Esophagus (tissue), 2 donors: ENCODE measurements around the gene TNFRSF13B. TPM values are rescaled to one million over a fixed set of nuclear protein-coding genes. Genes with fewer than 3 reads are reported as not detected.
"Not testable (repeated sequence)": the region's sequence is repeated elsewhere in the genome, so short reads cannot be mapped to it uniquely, and the experiment has no call there.

Source experiments
- H3K27ac ChIP-seq, 2 donors: one replicate each; pipeline ENCODE4 v1.5.1; 2013; ENCODE audit warnings: low read depth in 2 of 2, mild to moderate bottlenecking in 2 of 2, inconsistent platforms in 1 of 2, low read length in 1 of 2, moderate library complexity in 1 of 2
- H3K27me3 ChIP-seq, 2 donors: one replicate each; pipeline ENCODE4 v1.6.1; 2013; ENCODE audit warnings: low read length in 2 of 2, control low read depth in 1 of 2, mild to moderate bottlenecking in 1 of 2; ENCODE audit not compliant: insufficient read depth in 2 of 2, control insufficient read depth in 1 of 2
- H3K36me3 ChIP-seq, 2 donors: one replicate each; pipeline ENCODE4 v1.6.1; 2013; ENCODE audit warnings: low read length in 1 of 2; ENCODE audit not compliant: control insufficient read depth in 2 of 2, insufficient read depth in 2 of 2
- H3K4me1 ChIP-seq, 2 donors: one replicate each; pipeline ENCODE4 v1.6.1; 2013; ENCODE audit warnings: low read length in 1 of 2; ENCODE audit not compliant: control insufficient read depth in 2 of 2, insufficient read depth in 2 of 2
- H3K4me3 ChIP-seq, 2 donors: one replicate each; pipeline ENCODE4 v1.5.1; 2013; ENCODE audit warnings: low read length in 2 of 2, mild to moderate bottlenecking in 2 of 2, low read depth in 1 of 2, moderate library complexity in 1 of 2
- H3K9me3 ChIP-seq, 2 donors: one replicate each; pipeline ENCODE4 v1.6.1; 2013; ENCODE audit warnings: mild to moderate bottlenecking in 2 of 2, low read depth in 1 of 2, low read length in 1 of 2, moderate library complexity in 1 of 2; ENCODE audit not compliant: control insufficient read depth in 2 of 2, insufficient read depth in 1 of 2
- WGBS, 2 donors: extraction: QIAGEN DNeasy Blood & Tissue Kit; methylation state at CpG; one replicate each; pipeline ENCODE4 v1.1.7; 2013; 5-methylcytosine and 5-hydroxymethylcytosine counted together
- polyA plus RNA-seq, 2 donors: library from polyadenylated mRNA; stranded (reverse); fragments of 200-250 nt; gene quantifications; one replicate each; pipeline ENCODE4 v1.2.3, GENCODE V29; 2013
- donor health status: healthy with polysubstance abuse.
- donor health status: Bipolar disorder and iron deficiency.

The TNFRSF13B gene
- polyA plus RNA-seq, 2 donors: 0.14 to 0.29 TPM

- H3K4me1 ChIP-seq, H3K27ac ChIP-seq, H3K4me3 ChIP-seq, H3K9me3 ChIP-seq, H3K36me3 ChIP-seq, H3K27me3 ChIP-seq: not testable (repeated sequence)
- 86 to 97% methylated on average over 2 to 4 of the region's 6 CpGs for WGBS, 2 donors
Measured at GRCh38 chr17:17007891-17008290, 36.0 kb upstream of the TNFRSF13B start.

GRCh38 chr17:17004997-17005614 is 33.2 kb upstream of the TNFRSF13B start:
- not testable (repeated sequence) for H3K27me3 ChIP-seq, H3K36me3 ChIP-seq, H3K27ac ChIP-seq, H3K4me3 ChIP-seq, H3K9me3 ChIP-seq, H3K4me1 ChIP-seq
- 73 to 79% methylated on average over 12 to 13 of the region's 14 CpGs for WGBS, 2 donors

- 81 to 86% methylated on average over 19 of the region's 19 CpGs for WGBS, 2 donors
- H3K27ac ChIP-seq: no peak overlapping the region
Measured at GRCh38 chr17:17004251-17004996, 32.5 kb upstream of the TNFRSF13B start.

GRCh38 chr17:17002731-17003715 is 31.1 kb upstream of the TNFRSF13B start:
- H3K36me3 ChIP-seq, H3K27me3 ChIP-seq, H3K9me3 ChIP-seq, H3K27ac ChIP-seq, H3K4me1 ChIP-seq, H3K4me3 ChIP-seq: not testable (repeated sequence)
- 70 to 76% methylated on average over 19 to 20 of the region's 20 CpGs for WGBS, 2 donors

More at GRCh38 chr17:17004251-17004996, 32.5 kb upstream of the TNFRSF13B start:
- Histone ChIP-seq H3K9me3 (no peaks in the 10 kb centered on the region), H3K4me3 (no peak overlapping the region), H3K27me3 (no peaks in the 10 kb centered on the region), H3K36me3 (no peaks in the 10 kb centered on the region), H3K4me1 (no peaks in the 10 kb centered on the region)

- Histone ChIP-seq H3K4me1 (no peaks in the 10 kb centered on the region), H3K27ac (no peak overlapping the region), H3K27me3 (no peaks in the 10 kb centered on the region), H3K4me3 (no peak overlapping the region), H3K36me3 (no peaks in the 10 kb centered on the region), H3K9me3 (no peaks in the 10 kb centered on the region)
- 18% methylated on average over 22 of the region's 22 CpGs for WGBS, 2 donors
Measured at GRCh38 chr17:17001874-17002520, 30.1 kb upstream of the TNFRSF13B start.

GRCh38 chr17:17001076-17001777 is 29.3 kb upstream of the TNFRSF13B start:
- Histone ChIP-seq H3K27me3 (no peaks in the 10 kb centered on the region), H3K36me3 (no peaks in the 10 kb centered on the region), H3K27ac (no peak overlapping the region), H3K4me3 (no peak overlapping the region), H3K4me1 (no peaks in the 10 kb centered on the region), H3K9me3 (no peaks in the 10 kb centered on the region)
- WGBS, 2 donors: 73 to 78% methylated on average over 9 of the region's 9 CpGs

- Histone ChIP-seq H3K27me3 (no peaks in the 10 kb centered on the region), H3K27ac (no peak overlapping the region), H3K9me3 (no peaks in the 10 kb centered on the region), H3K4me3 (no peak overlapping the region), H3K36me3 (no peaks in the 10 kb centered on the region), H3K4me1 (no peaks in the 10 kb centered on the region)
- WGBS, 2 donors: 90 to 91% methylated on average over 7 of the region's 7 CpGs
Measured at GRCh38 chr17:16999931-17000625, 28.2 kb upstream of the TNFRSF13B start.

GRCh38 chr17:16997514-16998429 is 25.9 kb upstream of the TNFRSF13B start:
- H3K36me3 ChIP-seq: no peaks in the 10 kb centered on the region
- no peaks in the 10 kb centered on the region for H3K9me3 ChIP-seq
- H3K27me3 ChIP-seq: no peaks in the 10 kb centered on the region
- H3K4me3 ChIP-seq: no peak overlapping the region
- H3K4me1 ChIP-seq: no peaks in the 10 kb centered on the region
- WGBS, 2 donors: 81 to 88% methylated on average over 14 of the region's 14 CpGs
- H3K27ac ChIP-seq: no peak overlapping the region
